ENCODE results near the gene TMTC1. TPM values are rescaled to one million over a fixed set of nuclear protein-coding genes. Genes with fewer than 3 reads are reported as not detected.

Gene TMTC1
- polyA plus RNA-seq, 4 donors, result 1.1 to 11.4 (median 1.1) TPM

DNA sequence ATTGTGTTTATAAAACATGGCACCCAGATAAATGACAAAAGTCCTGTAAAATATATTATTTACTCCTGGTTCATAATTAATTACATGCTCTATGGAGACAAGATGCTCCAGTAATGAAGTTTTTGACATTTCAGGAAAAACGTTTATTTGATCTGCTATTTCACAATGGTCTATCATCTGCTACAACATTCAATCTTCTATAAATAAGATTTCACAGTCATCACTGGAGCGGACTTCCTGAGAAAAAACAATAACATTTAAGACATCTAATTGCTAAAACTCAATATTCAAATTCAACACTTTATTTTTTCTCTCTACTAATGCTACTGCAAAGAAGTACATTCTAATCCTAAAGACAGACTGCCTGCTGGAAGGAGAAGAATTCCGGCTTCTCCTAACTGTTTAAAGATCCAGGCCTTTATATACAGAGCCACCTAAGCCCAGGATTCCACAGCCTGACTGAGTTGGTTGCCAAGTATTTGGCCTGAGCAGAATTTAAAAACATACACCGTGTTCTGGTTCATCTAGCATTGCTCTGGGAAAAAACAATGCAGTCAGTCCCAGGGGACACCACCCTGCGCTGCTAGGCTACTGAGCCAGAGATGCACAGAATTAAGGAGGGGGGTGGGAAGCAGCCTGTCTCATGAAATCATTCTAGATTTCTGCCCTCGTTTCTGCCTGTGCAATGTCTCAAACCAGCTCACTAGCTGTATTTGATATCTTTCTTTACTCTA, 58.0 kb downstream of the TMTC1 start:
- no peaks in the 10 kb centered on the region for H3K27me3 ChIP-seq (ENCODE audit: control insufficient read depth in 3 of 3, insufficient read depth in 3 of 3, low read length in 3 of 3)
- no peaks in the 10 kb centered on the region for H3K36me3 ChIP-seq (ENCODE audit: control insufficient read depth in 3 of 3, insufficient read depth in 2 of 3, low read depth in 1 of 3, low read length in 3 of 3)
- WGBS, 3 donors, result 44 to 55% (median 51%) methylated on average over 6 of the region's 6 CpGs
- H3K27ac ChIP-seq (ENCODE audit: low read depth in 1 of 3, low read length in 2 of 3), result no peak overlapping the region
- peaks cover 0 to 5% (median 0%) of the 10 kb centered on the region in 3 donors for H3K4me1 ChIP-seq (ENCODE audit: control insufficient read depth in 3 of 3, insufficient read depth in 2 of 3, low read depth in 1 of 3, low read length in 2 of 3)
- FAIRE-seq (no peak), DNase-seq (peak in 1 of 2 donors; percentile 10)
- no peaks in the 10 kb centered on the region for H3K9me3 ChIP-seq (ENCODE audit: control insufficient read depth in 2 of 2, insufficient read depth in 1 of 2, low read depth in 1 of 2, low read length in 1 of 2)
- no peak overlapping the region for H3K4me3 ChIP-seq (ENCODE audit: low read depth in 1 of 3, low read length in 3 of 3)

DNA sequence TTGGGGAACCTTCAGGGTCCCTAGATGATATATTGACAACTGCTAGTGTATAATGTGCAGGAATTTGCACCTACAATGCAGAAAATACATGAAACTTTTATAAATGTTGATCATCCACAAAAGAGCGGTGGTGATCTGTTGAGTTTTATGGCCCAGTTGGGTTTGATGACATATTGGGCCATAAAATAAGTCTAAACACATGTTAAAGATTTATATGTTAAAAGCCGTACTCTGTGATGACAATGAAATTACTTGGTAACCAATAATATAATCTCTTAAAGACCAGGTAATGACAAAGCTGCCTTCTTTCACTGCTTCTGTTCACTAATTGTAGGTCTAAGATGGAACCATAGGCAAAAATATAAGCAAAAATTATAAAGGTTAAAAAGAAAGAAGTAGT, 61.6 kb downstream of the TMTC1 start:
- FAIRE-seq (no peak), DNase-seq (no peak)
- H3K4me3 ChIP-seq (ENCODE audit: low read depth in 1 of 3, low read length in 3 of 3), result no peak overlapping the region
- H3K27ac ChIP-seq (ENCODE audit: low read depth in 1 of 3, low read length in 2 of 3), result no peak overlapping the region
- no peaks in the 10 kb centered on the region for H3K36me3 ChIP-seq (ENCODE audit: control insufficient read depth in 3 of 3, insufficient read depth in 2 of 3, low read depth in 1 of 3, low read length in 3 of 3)
- no peaks in the 10 kb centered on the region for H3K9me3 ChIP-seq (ENCODE audit: control insufficient read depth in 2 of 2, insufficient read depth in 1 of 2, low read depth in 1 of 2, low read length in 1 of 2)
- H3K27me3 ChIP-seq (ENCODE audit: control insufficient read depth in 3 of 3, insufficient read depth in 3 of 3, low read length in 3 of 3), result no peaks in the 10 kb centered on the region
- WGBS, 3 donors, result 58 to 83% (median 67%) methylated on average over 2 of the region's 2 CpGs
- no peaks in the 10 kb centered on the region for H3K4me1 ChIP-seq (ENCODE audit: control insufficient read depth in 3 of 3, insufficient read depth in 2 of 3, low read depth in 1 of 3, low read length in 2 of 3)

GRCh38 chr12:29719381-29719780, 64.4 kb downstream of the TMTC1 start:
- no peaks in the 10 kb centered on the region for H3K9me3 ChIP-seq (ENCODE audit: control insufficient read depth in 2 of 2, insufficient read depth in 1 of 2, low read depth in 1 of 2, low read length in 1 of 2)
- no peaks in the 10 kb centered on the region for H3K36me3 ChIP-seq (ENCODE audit: control insufficient read depth in 3 of 3, insufficient read depth in 2 of 3, low read depth in 1 of 3, low read length in 3 of 3)
- H3K27me3 ChIP-seq (ENCODE audit: control insufficient read depth in 3 of 3, insufficient read depth in 3 of 3, low read length in 3 of 3), result no peaks in the 10 kb centered on the region
- WGBS, 3 donors, result 63 to 74% (median 73%) methylated on average over 5 of the region's 5 CpGs
- FAIRE-seq, result no peak
- H3K27ac ChIP-seq (ENCODE audit: low read depth in 1 of 3, low read length in 2 of 3), result no peak overlapping the region
- H3K4me3 ChIP-seq (ENCODE audit: low read depth in 1 of 3, low read length in 3 of 3), result no peak overlapping the region
- no peak for DNase-seq
- H3K4me1 ChIP-seq (ENCODE audit: control insufficient read depth in 3 of 3, insufficient read depth in 2 of 3, low read depth in 1 of 3, low read length in 2 of 3), result peaks cover 0 to 3% (median 0%) of the 10 kb centered on the region in 3 donors

GRCh38 chr12:29717540-29718100, 66.1 kb downstream of the TMTC1 start:
- Histone ChIP-seq H3K27me3 (ENCODE audit: control insufficient read depth in 3 of 3, insufficient read depth in 3 of 3, low read length in 3 of 3) (no peaks in the 10 kb centered on the region), H3K27ac (ENCODE audit: low read depth in 1 of 3, low read length in 2 of 3) (no peak overlapping the region), H3K9me3 (ENCODE audit: control insufficient read depth in 2 of 2, insufficient read depth in 1 of 2, low read depth in 1 of 2, low read length in 1 of 2) (no peaks in the 10 kb centered on the region), H3K36me3 (ENCODE audit: control insufficient read depth in 3 of 3, insufficient read depth in 2 of 3, low read depth in 1 of 3, low read length in 3 of 3) (no peaks in the 10 kb centered on the region), H3K4me1 (ENCODE audit: control insufficient read depth in 3 of 3, insufficient read depth in 2 of 3, low read depth in 1 of 3, low read length in 2 of 3) (peaks cover 0 to 5% (median 0%) of the 10 kb centered on the region in 3 donors), H3K4me3 (ENCODE audit: low read depth in 1 of 3, low read length in 3 of 3) (no peak overlapping the region)
- FAIRE-seq (no peak), DNase-seq (no peak)
- 0 to 2% (median 0%) methylated on average over 1 of the region's 1 CpG for WGBS, 3 donors

DNA sequence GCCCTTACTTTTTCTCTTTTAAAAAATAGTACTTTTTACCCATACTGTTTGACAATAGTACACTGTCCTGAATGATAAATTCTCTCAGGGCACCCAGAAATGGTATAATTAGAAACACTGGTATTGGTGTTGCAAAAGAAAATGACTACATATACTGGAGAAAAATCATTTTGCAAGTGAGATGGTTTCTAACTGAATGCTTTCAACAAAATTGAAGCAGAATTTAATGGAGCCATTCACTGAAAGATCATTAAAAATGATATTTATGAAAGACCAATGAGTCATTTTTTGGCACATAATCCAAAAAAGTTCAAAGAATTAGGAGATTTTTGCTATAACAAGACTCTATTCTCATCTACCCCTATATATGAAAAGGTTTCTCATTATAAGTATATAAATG, 68.8 kb downstream of the TMTC1 start:
- FAIRE-seq (no peak), DNase-seq (no peak)
- no peak overlapping the region for H3K4me3 ChIP-seq (ENCODE audit: low read depth in 1 of 3, low read length in 3 of 3)
- no peaks in the 10 kb centered on the region for H3K27me3 ChIP-seq (ENCODE audit: control insufficient read depth in 3 of 3, insufficient read depth in 3 of 3, low read length in 3 of 3)
- no peaks in the 10 kb centered on the region for H3K36me3 ChIP-seq (ENCODE audit: control insufficient read depth in 3 of 3, insufficient read depth in 2 of 3, low read depth in 1 of 3, low read length in 3 of 3)
- no peaks in the 10 kb centered on the region for H3K9me3 ChIP-seq (ENCODE audit: control insufficient read depth in 2 of 2, insufficient read depth in 1 of 2, low read depth in 1 of 2, low read length in 1 of 2)
- no peak overlapping the region for H3K27ac ChIP-seq (ENCODE audit: low read depth in 1 of 3, low read length in 2 of 3)
- H3K4me1 ChIP-seq (ENCODE audit: control insufficient read depth in 3 of 3, insufficient read depth in 2 of 3, low read depth in 1 of 3, low read length in 2 of 3), result peaks cover 0 to 5% (median 0%) of the 10 kb centered on the region in 3 donors

GRCh38 chr12:29713729-29714128, 70.0 kb downstream of the TMTC1 start:
- H3K27ac ChIP-seq (ENCODE audit: low read depth in 1 of 3, low read length in 2 of 3), result no peak overlapping the region
- H3K27me3 ChIP-seq (ENCODE audit: control insufficient read depth in 3 of 3, insufficient read depth in 3 of 3, low read length in 3 of 3), result no peaks in the 10 kb centered on the region
- WGBS, 3 donors, result 74 to 80% (median 77%) methylated on average over 3 of the region's 3 CpGs
- H3K4me1 ChIP-seq (ENCODE audit: control insufficient read depth in 3 of 3, insufficient read depth in 2 of 3, low read depth in 1 of 3, low read length in 2 of 3), result peaks cover 0 to 5% (median 0%) of the 10 kb centered on the region in 3 donors
- H3K9me3 ChIP-seq (ENCODE audit: control insufficient read depth in 2 of 2, insufficient read depth in 1 of 2, low read depth in 1 of 2, low read length in 1 of 2), result no peaks in the 10 kb centered on the region
- FAIRE-seq, result no peak
- no peaks in the 10 kb centered on the region for H3K36me3 ChIP-seq (ENCODE audit: control insufficient read depth in 3 of 3, insufficient read depth in 2 of 3, low read depth in 1 of 3, low read length in 3 of 3)
- DNase-seq, result no peak
- no peak overlapping the region for H3K4me3 ChIP-seq (ENCODE audit: low read depth in 1 of 3, low read length in 3 of 3)

DNA sequence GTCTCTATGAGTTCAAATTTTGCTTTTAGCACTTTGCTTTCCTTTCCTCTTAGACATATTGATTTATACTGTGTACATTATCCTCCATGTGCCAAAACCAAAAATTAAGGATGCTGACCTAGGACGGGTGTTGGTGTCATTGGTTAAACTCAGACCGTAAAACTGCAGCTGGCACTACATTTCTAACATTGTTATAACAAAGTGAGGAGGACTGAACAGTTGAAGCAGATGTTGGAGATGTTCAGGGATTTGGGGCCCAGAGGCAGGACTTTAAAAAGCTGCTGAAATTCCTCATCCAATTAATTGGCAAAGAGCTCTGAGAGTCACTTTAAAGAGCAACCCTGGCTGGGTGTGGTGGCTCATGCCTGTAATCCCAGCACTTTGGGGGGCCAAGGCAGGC, 72.4 kb downstream of the TMTC1 start:
- 42 to 57% (median 53%) methylated on average over 2 of the region's 2 CpGs for WGBS, 3 donors
- no peak for FAIRE-seq
- Histone ChIP-seq H3K9me3 (ENCODE audit: control insufficient read depth in 2 of 2, insufficient read depth in 1 of 2, low read depth in 1 of 2, low read length in 1 of 2) (no peaks in the 10 kb centered on the region), H3K4me3 (ENCODE audit: low read depth in 1 of 3, low read length in 3 of 3) (no peak overlapping the region), H3K36me3 (ENCODE audit: control insufficient read depth in 3 of 3, insufficient read depth in 2 of 3, low read depth in 1 of 3, low read length in 3 of 3) (no peaks in the 10 kb centered on the region), H3K27me3 (ENCODE audit: control insufficient read depth in 3 of 3, insufficient read depth in 3 of 3, low read length in 3 of 3) (no peaks in the 10 kb centered on the region), H3K27ac (ENCODE audit: low read depth in 1 of 3, low read length in 2 of 3) (no peak overlapping the region), H3K4me1 (ENCODE audit: control insufficient read depth in 3 of 3, insufficient read depth in 2 of 3, low read depth in 1 of 3, low read length in 2 of 3) (peaks cover 0 to 5% (median 0%) of the 10 kb centered on the region in 3 donors)
- no peak for DNase-seq

- FAIRE-seq (no peak), DNase-seq (peak in 1 of 2 donors; percentile 8)
- Histone ChIP-seq H3K27me3 (ENCODE audit: control insufficient read depth in 3 of 3, insufficient read depth in 3 of 3, low read length in 3 of 3) (no peaks in the 10 kb centered on the region), H3K4me3 (ENCODE audit: low read depth in 1 of 3, low read length in 3 of 3) (no peak overlapping the region), H3K36me3 (ENCODE audit: control insufficient read depth in 3 of 3, insufficient read depth in 2 of 3, low read depth in 1 of 3, low read length in 3 of 3) (no peaks in the 10 kb centered on the region), H3K9me3 (ENCODE audit: control insufficient read depth in 2 of 2, insufficient read depth in 1 of 2, low read depth in 1 of 2, low read length in 1 of 2) (no peaks in the 10 kb centered on the region), H3K4me1 (ENCODE audit: control insufficient read depth in 3 of 3, insufficient read depth in 2 of 3, low read depth in 1 of 3, low read length in 2 of 3) (peaks cover 0 to 5% (median 0%) of the 10 kb centered on the region in 3 donors), H3K27ac (ENCODE audit: low read depth in 1 of 3, low read length in 2 of 3) (peak overlapping the region in 1 of 3 donors; percentile 38)
- 55 to 67% (median 66%) methylated on average over 5 of the region's 5 CpGs for WGBS, 3 donors
Measured at GRCh38 chr12:29710104-29710503, 73.6 kb downstream of the TMTC1 start.

Data from small intestine (tissue), 7 donors.